Measurements from ENCODE around the gene ELOVL2. TPM values are rescaled to one million over a fixed set of nuclear protein-coding genes. Genes with fewer than 3 reads are reported as not detected.

The ELOVL2 gene
- total RNA-seq, 2 experiments from 2014 or later: not detected

- Histone ChIP-seq H3K9me3 (ENCODE audit: control insufficient read depth in 1 of 2, insufficient read depth in 1 of 2, low read length in 2 of 2) (no peaks in the 10 kb centered on the region), H3K27ac (ENCODE audit: low read depth in 1 of 2, low read length in 2 of 2) (no peak overlapping the region), H3K27me3 (ENCODE audit: control insufficient read depth in 1 of 2, insufficient read depth in 2 of 2, low read length in 2 of 2) (no peaks in the 10 kb centered on the region), H3K4me3 (ENCODE audit: low read length) (no peak overlapping the region), H3K4me1 (ENCODE audit: insufficient read depth, low read length) (no peaks in the 10 kb centered on the region), H3K36me3 (ENCODE audit: insufficient read depth, low read length) (no peaks in the 10 kb centered on the region)
- H3K9me3 Mint-ChIP-seq: no peaks in the 10 kb centered on the region
- peaks cover 9% of the 10 kb centered on the region for H3K27me3 Mint-ChIP-seq
- ChIA-PET CTCF (no interaction called here), POLR2A (no interaction called here)
- H3K4me1 Mint-ChIP-seq (ENCODE audit: low read depth): no peaks in the 10 kb centered on the region
- H3K27ac Mint-ChIP-seq: no peak overlapping the region
- intact Hi-C loops (cut with DNase I, micrococcal nuclease): no loop called here
- no peak for TF ChIP-seq CTCF (IDR thresholded peaks at IDR 0.05)
- H3K36me3 Mint-ChIP-seq (ENCODE audit: low read depth): no peaks in the 10 kb centered on the region
- H3K4me3 Mint-ChIP-seq: no peak overlapping the region
- ATAC-seq (ENCODE audit: poor library complexity): no peak
- no peak for DNase-seq
Observed at GRCh38 chr6:10977231-10977968, 66.7 kb downstream of the ELOVL2 start.

- Mint-ChIP-seq H3K36me3 (ENCODE audit: low read depth) (no peaks in the 10 kb centered on the region), H3K4me1 (ENCODE audit: low read depth) (no peaks in the 10 kb centered on the region), H3K27ac (no peak overlapping the region), H3K4me3 (no peak overlapping the region), H3K9me3 (no peaks in the 10 kb centered on the region), H3K27me3 (peaks cover 9% of the 10 kb centered on the region)
- no peak for DNase-seq
- Histone ChIP-seq H3K27ac (ENCODE audit: low read depth in 1 of 2, low read length in 2 of 2) (no peak overlapping the region), H3K4me1 (ENCODE audit: insufficient read depth, low read length) (no peaks in the 10 kb centered on the region), H3K4me3 (ENCODE audit: low read length) (no peak overlapping the region), H3K9me3 (ENCODE audit: control insufficient read depth in 1 of 2, insufficient read depth in 1 of 2, low read length in 2 of 2) (no peaks in the 10 kb centered on the region), H3K27me3 (ENCODE audit: control insufficient read depth in 1 of 2, insufficient read depth in 2 of 2, low read length in 2 of 2) (no peaks in the 10 kb centered on the region), H3K36me3 (ENCODE audit: insufficient read depth, low read length) (no peaks in the 10 kb centered on the region)
- CTCF ChIA-PET: no interaction called here
- TF ChIP-seq CTCF (IDR thresholded peaks at IDR 0.05): no peak
- intact Hi-C loops (cut with DNase I, micrococcal nuclease): no loop called here
- ATAC-seq (ENCODE audit: poor library complexity): no peak
- POLR2A ChIA-PET: no interaction called here
Observed at GRCh38 chr6:10976571-10976970, 67.5 kb downstream of the ELOVL2 start.

- H3K27ac Mint-ChIP-seq: no peak overlapping the region
Observed at GRCh38 chr6:10972196-10972595, 71.9 kb downstream of the ELOVL2 start.

More at GRCh38 chr6:10972196-10972595, 71.9 kb downstream of the ELOVL2 start:
- peaks cover 13% of the 10 kb centered on the region for H3K27me3 Mint-ChIP-seq
- DNase-seq (no peak), ATAC-seq (ENCODE audit: poor library complexity) (no peak)
- H3K36me3 Mint-ChIP-seq (ENCODE audit: low read depth): no peaks in the 10 kb centered on the region
- ChIA-PET POLR2A (no interaction called here), CTCF (no interaction called here)
- Histone ChIP-seq H3K27ac (ENCODE audit: low read depth in 1 of 2, low read length in 2 of 2) (no peak overlapping the region), H3K4me3 (ENCODE audit: low read length) (no peak overlapping the region), H3K36me3 (ENCODE audit: insufficient read depth, low read length) (no peaks in the 10 kb centered on the region), H3K9me3 (ENCODE audit: control insufficient read depth in 1 of 2, insufficient read depth in 1 of 2, low read length in 2 of 2) (peaks cover 0 to 6% of the 10 kb centered on the region in 2 experiments), H3K27me3 (ENCODE audit: control insufficient read depth in 1 of 2, insufficient read depth in 2 of 2, low read length in 2 of 2) (peaks cover 0 to 4% of the 10 kb centered on the region in 2 experiments), H3K4me1 (ENCODE audit: insufficient read depth, low read length) (no peaks in the 10 kb centered on the region)
- intact Hi-C loops (cut with DNase I, micrococcal nuclease): no loop called here
- H3K4me3 Mint-ChIP-seq: no peak overlapping the region
- peaks cover 5% of the 10 kb centered on the region for H3K9me3 Mint-ChIP-seq
- no peak for TF ChIP-seq CTCF (IDR thresholded peaks at IDR 0.05)
- no peaks in the 10 kb centered on the region for H3K4me1 Mint-ChIP-seq (ENCODE audit: low read depth)

All from CD4-positive, alpha-beta T cell (primary cell).